SK-N-SH treated with all-trans-retinoic acid at 6 μM for 48 hours (cell line): ENCODE data around the gene LEUTX.

Experiments
- ATAC-seq: fragments of 200-7000 bp; cut with Tn5 transposase; 3 replicates; pipeline ENCODE4 v1.9.1; 2020; ENCODE audit warnings: mild to moderate bottlenecking, moderate library complexity
- ARNTL ChIP-seq: fragments of 450-650 bp; formaldehyde crosslinking; IDR thresholded peaks from 2 replicates; pipeline ENCODE4 v1.5.0; 2020; ENCODE audit warnings: low read depth, mild to moderate bottlenecking, moderate library complexity, borderline replicate concordance
- BACH2 ChIP-seq: fragments of 250-450 bp; sonication (Bioruptor Pico); IDR thresholded peaks from 2 replicates; pipeline ENCODE4 v1.9.0; 2021; ENCODE audit warnings: mild to moderate bottlenecking, borderline replicate concordance
- CREB5 ChIP-seq: fragments of 250-450 bp; sonication (Bioruptor Pico); IDR thresholded peaks from 2 replicates; pipeline ENCODE4 v1.5.1; 2020; ENCODE audit warnings: low read depth, mild to moderate bottlenecking, moderate library complexity
- CSDC2 ChIP-seq: fragments of 250-450 bp; sonication (Bioruptor Pico); IDR thresholded peaks from 2 replicates; pipeline ENCODE4 v1.5.0; 2020; ENCODE audit warnings: mild to moderate bottlenecking, moderate library complexity
- ESRRG ChIP-seq: fragments of 250-450 bp; sonication (Bioruptor Pico); IDR thresholded peaks from 2 replicates; pipeline ENCODE4 v1.6.1; 2021; ENCODE audit warnings: mild to moderate bottlenecking
- GLIS3 ChIP-seq: fragments of 250-450 bp; sonication (Bioruptor Pico); IDR thresholded peaks from 2 replicates; pipeline ENCODE4 v1.5.0; 2020; ENCODE audit warnings: mild to moderate bottlenecking, moderate library complexity
- ISL1 ChIP-seq: fragments of 250-450 bp; sonication (Bioruptor Pico); IDR thresholded peaks from 2 replicates; pipeline ENCODE4 v2.1.2; 2022; ENCODE audit warnings: mild to moderate bottlenecking, moderate library complexity
- OSR1 ChIP-seq: fragments of 250-450 bp; sonication (Bioruptor Pico); IDR thresholded peaks from 2 replicates; pipeline ENCODE4 v1.8.0; 2022; ENCODE audit warnings: moderate library complexity, mild to moderate bottlenecking, inconsistent platforms
- PATZ1 ChIP-seq: fragments of 250-450 bp; sonication (Bioruptor Pico); IDR thresholded peaks from 2 replicates; pipeline ENCODE4 v1.8.0; 2020; ENCODE audit warnings: mild to moderate bottlenecking, moderate library complexity, borderline replicate concordance
- PPARA ChIP-seq: fragments of 250-450 bp; sonication (Bioruptor Pico); IDR thresholded peaks from 2 replicates; pipeline ENCODE4 v1.5.0; 2020; ENCODE audit warnings: mild to moderate bottlenecking, borderline replicate concordance
- RARB ChIP-seq: fragments of 250-450 bp; sonication (Bioruptor Pico); IDR thresholded peaks from 2 replicates; pipeline ENCODE4 v1.8.0; 2021; ENCODE audit warnings: mild to moderate bottlenecking, moderate library complexity
- SNAI2 ChIP-seq: fragments of 250-450 bp; sonication (Bioruptor Pico); IDR thresholded peaks from 2 replicates; pipeline ENCODE4 v1.5.0; 2020; ENCODE audit warnings: mild to moderate bottlenecking, moderate library complexity
- TCF4 ChIP-seq: fragments of 250-450 bp; sonication (Bioruptor Pico); IDR thresholded peaks from 2 replicates; pipeline ENCODE4 v1.8.0; 2021; ENCODE audit warnings: mild to moderate bottlenecking, moderate library complexity, borderline replicate concordance
- TOX ChIP-seq: fragments of 250-450 bp; sonication (Bioruptor Pico); IDR thresholded peaks from 2 replicates; pipeline ENCODE4 v1.8.0; 2021; ENCODE audit warnings: mild to moderate bottlenecking, moderate library complexity, borderline replicate concordance
- ZFP3 ChIP-seq: fragments of 250-450 bp; sonication (Bioruptor Pico); IDR thresholded peaks from 2 replicates; pipeline ENCODE4 v1.5.0; 2020; ENCODE audit warnings: mild to moderate bottlenecking, moderate library complexity
- ZFP30 ChIP-seq: fragments of 450-650 bp; formaldehyde crosslinking; IDR thresholded peaks from 2 replicates; pipeline ENCODE4 v1.5.0; 2022; ENCODE audit warnings: mild to moderate bottlenecking, moderate library complexity
- ZNF70 ChIP-seq: fragments of 450-650 bp; formaldehyde crosslinking; IDR thresholded peaks from 2 replicates; pipeline ENCODE4 v1.5.0; 2020; ENCODE audit warnings: mild to moderate bottlenecking, moderate library complexity
- ZNF8 ChIP-seq: fragments of 450-650 bp; formaldehyde crosslinking; IDR thresholded peaks from 2 replicates; pipeline ENCODE4 v1.5.0; 2020; ENCODE audit warnings: mild to moderate bottlenecking, moderate library complexity
- TF ChIP-seq, protein P1 (sequence below): fragments of 250-450 bp; sonication (Bioruptor Pico); IDR thresholded peaks from 2 replicates; pipeline ENCODE4 v1.5.1; 2021; ENCODE audit warnings: mild to moderate bottlenecking, moderate library complexity
- TF ChIP-seq, protein P2 (sequence below): fragments of 250-450 bp; sonication (Bioruptor Pico); IDR thresholded peaks from 2 replicates; pipeline ENCODE4 v1.5.0; 2020; ENCODE audit warnings: mild to moderate bottlenecking, moderate library complexity
- TF ChIP-seq, protein P3 (sequence below): fragments of 250-450 bp; sonication (Bioruptor Pico); IDR thresholded peaks from 2 replicates; pipeline ENCODE4 v1.8.0; 2021; ENCODE audit warnings: low read depth, mild to moderate bottlenecking, moderate library complexity, borderline replicate concordance

Gene LEUTX

GRCh38 chr19:39828015-39828653 lies 49.5 kb downstream of the LEUTX start (continued):
- TF ChIP-seq, protein P1, sequence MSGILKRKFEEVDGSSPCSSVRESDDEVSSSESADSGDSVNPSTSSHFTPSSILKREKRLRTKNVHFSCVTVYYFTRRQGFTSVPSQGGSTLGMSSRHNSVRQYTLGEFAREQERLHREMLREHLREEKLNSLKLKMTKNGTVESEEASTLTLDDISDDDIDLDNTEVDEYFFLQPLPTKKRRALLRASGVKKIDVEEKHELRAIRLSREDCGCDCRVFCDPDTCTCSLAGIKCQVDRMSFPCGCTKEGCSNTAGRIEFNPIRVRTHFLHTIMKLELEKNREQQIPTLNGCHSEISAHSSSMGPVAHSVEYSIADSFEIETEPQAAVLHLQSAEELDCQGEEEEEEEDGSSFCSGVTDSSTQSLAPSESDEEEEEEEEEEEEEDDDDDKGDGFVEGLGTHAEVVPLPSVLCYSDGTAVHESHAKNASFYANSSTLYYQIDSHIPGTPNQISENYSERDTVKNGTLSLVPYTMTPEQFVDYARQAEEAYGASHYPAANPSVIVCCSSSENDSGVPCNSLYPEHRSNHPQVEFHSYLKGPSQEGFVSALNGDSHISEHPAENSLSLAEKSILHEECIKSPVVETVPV (CRISPR knock-in tag) = no peak

DNA sequence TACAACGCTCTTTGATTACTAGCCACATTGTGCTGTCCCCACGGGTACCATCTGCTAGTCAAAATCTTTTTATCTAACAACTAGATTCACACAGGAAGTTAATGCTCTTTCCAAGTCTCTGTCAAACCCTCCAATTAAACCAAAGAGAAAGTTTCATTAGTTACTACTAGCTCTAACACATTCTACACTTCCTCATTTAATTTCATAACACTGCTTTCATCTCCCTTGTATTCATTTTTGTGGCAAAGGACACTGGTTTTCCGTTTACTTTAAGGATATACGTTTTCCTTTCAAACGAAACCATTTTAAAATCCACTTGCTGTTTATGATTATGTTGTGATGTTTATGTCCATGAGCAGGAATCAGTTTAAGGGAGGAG lies 50.0 kb downstream of the LEUTX start:
- no peak for ATAC-seq
- TF ChIP-seq TOX (CRISPR knock-in tag) (no peak), PPARA (no peak), RARB (no peak), PATZ1 (no peak), ISL1 (CRISPR knock-in tag) (no peak), GLIS3 (no peak), ARNTL (no peak), CSDC2 (CRISPR knock-in tag) (no peak), ESRRG (CRISPR knock-in tag) (no peak), ZFP30 (CRISPR knock-in tag) (no peak), TCF4 (CRISPR knock-in tag) (no peak), ZNF70 (no peak), ZFP3 (CRISPR knock-in tag) (no peak)

DNA sequence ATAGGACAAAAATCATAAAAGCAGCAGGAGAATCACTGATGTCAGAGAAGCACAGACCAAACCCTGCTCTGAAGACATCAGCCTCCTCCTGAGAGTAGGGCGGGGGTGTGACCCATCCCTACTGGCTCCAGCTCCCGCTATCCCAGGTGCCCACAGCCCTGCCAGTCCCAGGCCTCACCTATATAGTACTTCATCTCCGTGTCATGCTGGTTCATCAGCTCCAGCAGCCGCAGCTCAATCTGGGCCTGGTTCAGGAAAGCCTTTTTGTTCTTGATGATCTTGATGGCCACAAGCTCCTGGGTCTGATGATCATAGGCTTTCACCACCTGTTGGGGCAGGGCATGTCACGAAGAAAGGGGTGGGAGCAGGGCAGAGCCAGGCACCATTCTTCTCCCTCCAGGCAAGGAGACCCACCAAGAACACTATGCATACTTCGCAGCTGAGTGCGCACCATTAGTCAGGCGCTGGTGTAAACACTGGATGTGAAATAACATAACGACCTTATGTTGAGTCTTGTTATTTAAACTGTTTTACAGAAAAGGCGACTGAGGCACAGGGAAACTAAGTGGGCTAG lies 51.1 kb downstream of the LEUTX start:
- TF ChIP-seq ZFP30 (CRISPR knock-in tag) = no peak
- TF ChIP-seq, protein P1 (CRISPR knock-in tag) = no peak
- ATAC-seq = no peak

- no peak for ATAC-seq
- TF ChIP-seq CSDC2 (CRISPR knock-in tag) (no peak), TCF4 (CRISPR knock-in tag) (no peak), ESRRG (CRISPR knock-in tag) (no peak), ZNF70 (no peak), ARNTL (no peak), PPARA (no peak), OSR1 (CRISPR knock-in tag) (no peak), CREB5 (no peak), ZNF8 (CRISPR knock-in tag) (no peak), RARB (no peak), SNAI2 (CRISPR knock-in tag) (no peak), ZFP30 (CRISPR knock-in tag) (no peak), TOX (CRISPR knock-in tag) (no peak), GLIS3 (no peak), BACH2 (no peak), ISL1 (CRISPR knock-in tag) (no peak)
- TF ChIP-seq, protein P2, sequence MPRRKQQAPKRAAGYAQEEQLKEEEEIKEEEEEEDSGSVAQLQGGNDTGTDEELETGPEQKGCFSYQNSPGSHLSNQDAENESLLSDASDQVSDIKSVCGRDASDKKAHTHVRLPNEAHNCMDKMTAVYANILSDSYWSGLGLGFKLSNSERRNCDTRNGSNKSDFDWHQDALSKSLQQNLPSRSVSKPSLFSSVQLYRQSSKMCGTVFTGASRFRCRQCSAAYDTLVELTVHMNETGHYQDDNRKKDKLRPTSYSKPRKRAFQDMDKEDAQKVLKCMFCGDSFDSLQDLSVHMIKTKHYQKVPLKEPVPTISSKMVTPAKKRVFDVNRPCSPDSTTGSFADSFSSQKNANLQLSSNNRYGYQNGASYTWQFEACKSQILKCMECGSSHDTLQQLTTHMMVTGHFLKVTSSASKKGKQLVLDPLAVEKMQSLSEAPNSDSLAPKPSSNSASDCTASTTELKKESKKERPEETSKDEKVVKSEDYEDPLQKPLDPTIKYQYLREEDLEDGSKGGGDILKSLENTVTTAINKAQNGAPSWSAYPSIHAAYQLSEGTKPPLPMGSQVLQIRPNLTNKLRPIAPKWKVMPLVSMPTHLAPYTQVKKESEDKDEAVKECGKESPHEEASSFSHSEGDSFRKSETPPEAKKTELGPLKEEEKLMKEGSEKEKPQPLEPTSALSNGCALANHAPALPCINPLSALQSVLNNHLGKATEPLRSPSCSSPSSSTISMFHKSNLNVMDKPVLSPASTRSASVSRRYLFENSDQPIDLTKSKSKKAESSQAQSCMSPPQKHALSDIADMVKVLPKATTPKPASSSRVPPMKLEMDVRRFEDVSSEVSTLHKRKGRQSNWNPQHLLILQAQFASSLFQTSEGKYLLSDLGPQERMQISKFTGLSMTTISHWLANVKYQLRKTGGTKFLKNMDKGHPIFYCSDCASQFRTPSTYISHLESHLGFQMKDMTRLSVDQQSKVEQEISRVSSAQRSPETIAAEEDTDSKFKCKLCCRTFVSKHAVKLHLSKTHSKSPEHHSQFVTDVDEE = no peak
- TF ChIP-seq, protein P3, sequence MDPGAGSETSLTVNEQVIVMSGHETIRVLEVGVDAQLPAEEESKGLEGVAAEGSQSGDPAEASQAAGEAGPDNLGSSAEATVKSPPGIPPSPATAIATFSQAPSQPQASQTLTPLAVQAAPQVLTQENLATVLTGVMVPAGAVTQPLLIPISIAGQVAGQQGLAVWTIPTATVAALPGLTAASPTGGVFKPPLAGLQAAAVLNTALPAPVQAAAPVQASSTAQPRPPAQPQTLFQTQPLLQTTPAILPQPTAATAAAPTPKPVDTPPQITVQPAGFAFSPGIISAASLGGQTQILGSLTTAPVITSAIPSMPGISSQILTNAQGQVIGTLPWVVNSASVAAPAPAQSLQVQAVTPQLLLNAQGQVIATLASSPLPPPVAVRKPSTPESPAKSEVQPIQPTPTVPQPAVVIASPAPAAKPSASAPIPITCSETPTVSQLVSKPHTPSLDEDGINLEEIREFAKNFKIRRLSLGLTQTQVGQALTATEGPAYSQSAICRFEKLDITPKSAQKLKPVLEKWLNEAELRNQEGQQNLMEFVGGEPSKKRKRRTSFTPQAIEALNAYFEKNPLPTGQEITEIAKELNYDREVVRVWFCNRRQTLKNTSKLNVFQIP = no peak
- TF ChIP-seq, protein P1 (CRISPR knock-in tag) = no peak
Observed at GRCh38 chr19:39830406-39830805, 51.8 kb downstream of the LEUTX start.
